ENCODE results near the gene IBA57. TPM values are rescaled to one million over a fixed set of nuclear protein-coding genes. Genes with fewer than 3 reads are reported as not detected.

The IBA57 gene
- total RNA-seq, 4 donors from 2014 or later = 4.0 to 15.0 (median 11.7) TPM

DNA sequence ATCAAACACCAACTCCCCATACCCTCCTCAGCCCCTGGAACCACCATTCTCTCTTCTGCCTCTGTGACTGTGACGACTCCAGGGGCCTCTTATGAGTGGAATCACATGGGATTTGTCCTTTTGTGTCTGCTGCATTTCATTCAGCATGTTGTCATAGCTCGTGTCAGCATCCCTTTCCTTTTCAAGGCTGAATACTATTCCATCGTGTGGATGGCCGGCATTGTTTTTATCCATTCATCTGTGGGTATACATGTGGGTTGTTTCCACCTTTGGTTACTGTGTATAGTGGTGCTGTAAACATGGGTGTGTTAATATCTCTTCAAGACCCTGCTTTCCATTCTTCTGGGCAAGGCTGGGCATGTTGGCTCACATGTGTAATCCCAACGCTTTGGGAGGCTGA lies 25.2 kb downstream of the IBA57 start:
- Histone ChIP-seq H3K4me1 (no peaks in the 10 kb centered on the region), H3K4me3 (replicated peaks in 1 of 3) (no peak overlapping the region), H3K27me3 (no peaks in the 10 kb centered on the region), H3K9me3 (no peaks in the 10 kb centered on the region), H3K27ac (no peak overlapping the region), H3K36me3 (no peaks in the 10 kb centered on the region)
- DNase-seq = no peak
- TF ChIP-seq, protein P1, sequence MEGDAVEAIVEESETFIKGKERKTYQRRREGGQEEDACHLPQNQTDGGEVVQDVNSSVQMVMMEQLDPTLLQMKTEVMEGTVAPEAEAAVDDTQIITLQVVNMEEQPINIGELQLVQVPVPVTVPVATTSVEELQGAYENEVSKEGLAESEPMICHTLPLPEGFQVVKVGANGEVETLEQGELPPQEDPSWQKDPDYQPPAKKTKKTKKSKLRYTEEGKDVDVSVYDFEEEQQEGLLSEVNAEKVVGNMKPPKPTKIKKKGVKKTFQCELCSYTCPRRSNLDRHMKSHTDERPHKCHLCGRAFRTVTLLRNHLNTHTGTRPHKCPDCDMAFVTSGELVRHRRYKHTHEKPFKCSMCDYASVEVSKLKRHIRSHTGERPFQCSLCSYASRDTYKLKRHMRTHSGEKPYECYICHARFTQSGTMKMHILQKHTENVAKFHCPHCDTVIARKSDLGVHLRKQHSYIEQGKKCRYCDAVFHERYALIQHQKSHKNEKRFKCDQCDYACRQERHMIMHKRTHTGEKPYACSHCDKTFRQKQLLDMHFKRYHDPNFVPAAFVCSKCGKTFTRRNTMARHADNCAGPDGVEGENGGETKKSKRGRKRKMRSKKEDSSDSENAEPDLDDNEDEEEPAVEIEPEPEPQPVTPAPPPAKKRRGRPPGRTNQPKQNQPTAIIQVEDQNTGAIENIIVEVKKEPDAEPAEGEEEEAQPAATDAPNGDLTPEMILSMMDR (IDR thresholded peaks at IDR 0.05) = no peak
- TF ChIP-seq POLR2A (IDR thresholded peaks at IDR 0.05) = no peak
- intact Hi-C loops (cut with DNase I) = no loop called here
- 89 to 94% methylated on average over 5 of the region's 5 CpGs for WGBS, 2 donors

DNA sequence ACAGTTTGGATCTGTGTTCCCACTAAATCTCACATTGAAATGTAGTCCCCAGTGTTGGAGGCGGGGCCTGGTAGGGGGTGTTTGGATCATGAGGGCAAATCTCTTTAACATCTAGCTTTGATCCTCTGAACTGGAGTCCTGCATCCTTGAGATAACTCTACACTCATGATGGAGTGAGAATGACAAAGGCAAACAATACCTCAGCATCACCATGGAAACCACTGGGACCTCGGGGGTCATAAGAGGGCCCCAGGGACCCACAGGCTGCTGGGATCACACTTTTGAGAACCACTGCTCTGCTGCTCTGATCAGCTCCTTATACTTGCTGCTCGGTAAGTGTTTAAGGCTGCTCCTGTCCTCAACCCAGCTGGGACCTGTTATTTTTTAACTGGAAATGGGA lies 28.8 kb downstream of the IBA57 start:
- no peaks in the 10 kb centered on the region for H3K4me1 ChIP-seq
- H3K4me3 ChIP-seq (replicated peaks in 1 of 3) = no peak overlapping the region
- no peak for TF ChIP-seq POLR2A (IDR thresholded peaks at IDR 0.05)
- TF ChIP-seq, protein P1 (IDR thresholded peaks at IDR 0.05) = no peak
- no peaks in the 10 kb centered on the region for H3K36me3 ChIP-seq
- H3K27ac ChIP-seq = no peak overlapping the region
- intact Hi-C loops (cut with DNase I) = no loop called here
- H3K9me3 ChIP-seq = no peaks in the 10 kb centered on the region
- WGBS, 2 donors = 70 to 74% methylated on average over 3 of the region's 3 CpGs
- DNase-seq = no peak
- H3K27me3 ChIP-seq = no peaks in the 10 kb centered on the region

DNA sequence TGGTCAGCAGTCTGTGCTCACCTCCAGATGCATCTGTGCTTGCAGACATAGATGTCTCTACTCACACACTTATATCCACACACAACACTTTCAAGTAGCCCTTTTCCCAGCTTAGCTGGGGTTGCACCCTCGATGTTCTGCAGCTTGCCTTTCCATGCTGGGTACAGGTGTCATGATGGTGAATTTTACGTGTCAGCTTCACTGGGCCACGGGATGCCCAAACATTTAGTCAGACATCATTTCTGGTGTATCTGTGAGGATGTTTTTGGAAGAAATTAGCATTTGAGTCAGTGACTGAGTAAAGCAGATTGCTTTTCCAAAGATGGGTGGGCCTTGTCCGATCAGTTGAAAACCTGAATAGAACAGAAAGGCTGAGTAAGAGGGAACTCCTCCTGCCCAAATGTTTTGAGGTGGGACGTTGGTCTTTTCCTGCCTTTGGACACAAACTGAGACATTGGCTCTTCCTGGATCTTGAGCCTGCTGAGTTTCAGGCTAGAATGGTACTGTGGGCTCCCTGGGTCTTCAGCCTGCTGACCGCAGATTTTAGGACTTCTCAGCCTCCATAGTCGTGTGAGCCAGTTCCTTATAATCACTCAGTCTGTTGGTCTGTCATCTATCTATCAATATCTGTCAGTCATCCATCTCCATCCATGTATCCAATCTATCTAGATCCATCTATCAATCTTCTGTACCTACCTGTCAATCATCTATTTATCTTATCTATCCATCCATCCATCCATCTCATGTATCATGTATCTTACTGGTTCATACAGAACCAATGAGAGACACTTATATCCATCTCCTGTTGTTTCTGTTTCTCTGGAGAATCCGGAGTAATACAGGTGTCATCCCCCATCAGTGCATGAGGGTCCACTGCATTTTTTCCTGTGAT lies 29.6 kb downstream of the IBA57 start:
- Histone ChIP-seq H3K36me3 (no peaks in the 10 kb centered on the region), H3K4me1 (no peaks in the 10 kb centered on the region), H3K27ac (no peak overlapping the region), H3K27me3 (no peaks in the 10 kb centered on the region), H3K4me3 (replicated peaks in 1 of 3) (no peak overlapping the region), H3K9me3 (no peaks in the 10 kb centered on the region)
- intact Hi-C loops (cut with DNase I) = no loop called here
- WGBS, 2 donors = 92 to 93% methylated on average over 8 of the region's 8 CpGs
- no peak for TF ChIP-seq POLR2A (IDR thresholded peaks at IDR 0.05)
- TF ChIP-seq, protein P1 (IDR thresholded peaks at IDR 0.05) = no peak
- DNase-seq = no peak

DNA sequence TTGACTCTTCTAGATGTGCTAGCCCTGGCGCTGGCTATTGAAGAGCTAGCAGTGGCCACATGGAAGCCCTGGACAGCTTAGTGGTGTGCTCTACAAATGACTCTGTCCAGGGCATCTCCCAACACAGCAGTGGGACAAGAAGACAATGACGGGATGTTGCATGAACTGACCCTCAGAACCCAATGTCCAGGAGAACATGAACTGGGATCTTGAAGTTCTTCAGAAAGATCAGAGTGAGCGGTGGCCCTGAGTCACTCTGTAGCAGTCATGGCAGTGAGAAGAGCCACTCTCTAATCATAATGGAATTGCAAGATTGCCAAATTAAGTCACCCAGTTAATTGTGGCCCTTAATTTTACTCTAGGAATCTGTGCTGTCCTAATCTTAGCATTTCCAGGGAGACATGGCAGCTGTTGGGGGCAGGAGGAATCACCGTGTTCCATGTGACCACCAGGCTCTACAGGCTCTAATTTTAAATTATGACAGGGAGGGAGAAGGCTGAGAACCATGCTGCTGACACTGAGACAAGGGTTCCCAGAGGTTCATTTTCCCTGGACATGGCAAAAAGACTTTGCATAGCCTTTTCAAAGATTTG lies 32.0 kb downstream of the IBA57 start:
- Histone ChIP-seq H3K9me3 (no peaks in the 10 kb centered on the region), H3K27ac (no peak overlapping the region), H3K27me3 (no peaks in the 10 kb centered on the region), H3K36me3 (no peaks in the 10 kb centered on the region), H3K4me1 (no peaks in the 10 kb centered on the region), H3K4me3 (replicated peaks in 1 of 3) (no peak overlapping the region)
- TF ChIP-seq, protein P1 (IDR thresholded peaks at IDR 0.05) = no peak
- no peak for TF ChIP-seq POLR2A (IDR thresholded peaks at IDR 0.05)
- 90 to 93% methylated on average over 4 of the region's 4 CpGs for WGBS, 2 donors
- no peak for DNase-seq
- intact Hi-C loops (cut with DNase I) = no loop called here

DNA sequence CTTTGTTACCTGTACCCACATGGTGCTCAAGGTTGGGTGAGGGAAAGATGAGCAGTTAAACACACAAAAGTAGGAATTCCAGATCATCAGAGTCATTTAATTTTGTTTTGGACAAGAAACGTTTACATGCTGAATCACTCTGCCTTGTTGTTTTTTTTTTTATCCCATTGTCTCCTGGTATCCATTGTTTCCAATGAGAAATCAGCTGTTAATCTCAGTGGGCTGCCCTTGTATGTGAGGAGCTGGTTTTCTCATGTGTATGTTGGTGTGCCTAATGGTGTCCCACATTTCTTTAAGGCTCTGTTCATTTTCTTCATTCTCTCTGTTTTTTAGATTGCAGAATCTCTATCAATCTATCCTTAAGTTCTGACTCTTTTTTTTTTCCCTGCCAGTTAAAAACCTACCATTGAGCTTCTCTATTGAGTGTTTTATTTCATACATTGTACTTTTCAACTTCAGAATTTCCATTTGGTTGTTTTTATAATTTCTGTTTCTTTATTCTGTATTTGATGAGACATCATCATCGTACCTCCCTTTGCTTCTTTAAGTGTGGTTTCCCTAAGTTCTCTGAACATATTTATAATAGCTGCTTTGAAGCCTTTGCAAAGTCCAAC lies 33.5 kb downstream of the IBA57 start:
- Histone ChIP-seq H3K36me3 (no peaks in the 10 kb centered on the region), H3K27ac (no peak overlapping the region), H3K27me3 (no peaks in the 10 kb centered on the region), H3K9me3 (no peaks in the 10 kb centered on the region), H3K4me1 (no peaks in the 10 kb centered on the region), H3K4me3 (replicated peaks in 1 of 3) (no peak overlapping the region)
- WGBS, 2 donors = 58 to 71% methylated on average over 2 of the region's 2 CpGs
- TF ChIP-seq, protein P1 (IDR thresholded peaks at IDR 0.05) = no peak
- TF ChIP-seq POLR2A (IDR thresholded peaks at IDR 0.05) = no peak
- intact Hi-C loops (cut with DNase I) = no loop called here
- no peak for DNase-seq
